Neural cell (in vitro differentiated cells): ENCODE data around the gene TPM1. TPM values are rescaled to one million over a fixed set of nuclear protein-coding genes. Genes with fewer than 3 reads are reported as not detected.

Experiments used
- H2AFZ ChIP-seq: fragments of 200-600, 300-800 bp; sonication (generic), shearing (Covaris generic); 2 replicates; pipeline ENCODE4 v1.6.0; 2014; ENCODE audit warnings: low read depth, mild to moderate bottlenecking, antibody characterized with exemption, low read length, moderate library complexity
- H3F3A ChIP-seq: fragments of 200-600 bp; shearing (Covaris generic); 2 replicates; pipeline ENCODE4 v1.6.1; 2016; ENCODE audit warnings: mild to moderate bottlenecking, moderate library complexity, mixed read lengths, antibody characterized with exemption, low read length; ENCODE audit not compliant: insufficient read depth, poor library complexity, severe bottlenecking
- H3K27ac ChIP-seq: fragments of 200-600, 300-800 bp; sonication (generic), shearing (Covaris generic); 2 replicates; pipeline ENCODE4 v1.5.1; 2014; ENCODE audit warnings: mild to moderate bottlenecking, low read length, moderate library complexity
- H3K27me3 ChIP-seq: fragments of 300-800, 200-600 bp; sonication (generic), shearing (Covaris generic); 2 replicates; pipeline ENCODE4 v1.6.0; 2014; ENCODE audit warnings: mild to moderate bottlenecking, low read depth, low read length, moderate library complexity; ENCODE audit not compliant: insufficient read depth
- H3K36me3 ChIP-seq: fragments of 300-800, 200-600 bp; sonication (generic), shearing (Covaris generic); 2 replicates; pipeline ENCODE4 v1.5.1; 2014; ENCODE audit warnings: mild to moderate bottlenecking, antibody characterized with exemption, low read length, moderate library complexity; ENCODE audit not compliant: insufficient read depth
- H3K4me2 ChIP-seq: fragments of 300-800, 200-600 bp; sonication (generic), shearing (Covaris generic); 2 replicates; pipeline ENCODE4 v1.6.0; 2014; ENCODE audit warnings: mild to moderate bottlenecking, low read length
- H3K4me3 ChIP-seq: fragments of 300-800, 200-600 bp; sonication (generic), shearing (Covaris generic); 2 replicates; pipeline ENCODE4 v1.5.1; 2014; ENCODE audit warnings: mild to moderate bottlenecking, low read length, moderate library complexity
- H3K79me2 ChIP-seq: fragments of 200-600 bp; shearing (Covaris generic); replicated peaks from 2 replicates; pipeline ENCODE4 v1.6.0; 2014; ENCODE audit warnings: mild to moderate bottlenecking, low read length, moderate library complexity; ENCODE audit not compliant: insufficient read depth
- H3K9ac ChIP-seq: fragments of 300-800, 200-600 bp; sonication (generic), shearing (Covaris generic); 2 replicates; pipeline ENCODE4 v1.6.1; 2016; ENCODE audit warnings: mild to moderate bottlenecking, low read length, mixed read lengths
- H3K9me2 ChIP-seq: fragments of 200-600 bp; shearing (Covaris generic); 2 replicates; pipeline ENCODE4 v1.6.1; 2016; ENCODE audit warnings: mild to moderate bottlenecking, low read length, mixed read lengths; ENCODE audit not compliant: insufficient read depth
- H3K9me3 ChIP-seq: fragments of 200-600, 300-800 bp; sonication (generic), shearing (Covaris generic); 2 replicates; pipeline ENCODE4 v1.6.1; 2016; ENCODE audit warnings: mild to moderate bottlenecking, mixed run types, low read length, moderate library complexity, mixed read lengths
- H4K20me1 ChIP-seq: fragments of 200-600 bp; shearing (Covaris generic); 2 replicates; pipeline ENCODE4 v1.6.1; 2016; ENCODE audit warnings: mild to moderate bottlenecking, mixed run types; ENCODE audit not compliant: insufficient read depth
- CTCF ChIP-seq: fragments of 450-650 bp; IDR thresholded peaks from 2 replicates; pipeline ENCODE4 v1.5.1; 2014; ENCODE audit warnings: antibody characterized with exemption, mild to moderate bottlenecking, moderate library complexity; ENCODE audit not compliant: poor library complexity, severe bottlenecking
- EP300 ChIP-seq: fragments of 450-650 bp; conservative IDR thresholded peaks from 2 replicates; pipeline ENCODE4 v1.6.1; 2014; ENCODE audit warnings: antibody characterized with exemption, mild to moderate bottlenecking, moderate library complexity; ENCODE audit not compliant: poor library complexity, severe bottlenecking
- EZH2 ChIP-seq: fragments of 200-600, 300-800 bp; shearing (Covaris generic), sonication (generic); IDR thresholded peaks from 2 replicates; pipeline ENCODE4 v1.6.1; 2014; ENCODE audit warnings: antibody characterized with exemption, low read length, borderline replicate concordance, mild to moderate bottlenecking; ENCODE audit not compliant: insufficient read depth, poor library complexity, severe bottlenecking
- MXI1 ChIP-seq: fragments of 450-650 bp; conservative IDR thresholded peaks from 2 replicates; pipeline ENCODE4 v1.6.1; 2014; ENCODE audit warnings: antibody characterized with exemption, mild to moderate bottlenecking; ENCODE audit not compliant: poor library complexity, severe bottlenecking
- POLR2AphosphoS5 ChIP-seq: IDR thresholded peaks from 2 replicates; pipeline ENCODE4 v1.6.1; 2012
- RAD21 ChIP-seq: fragments of 450-650 bp; conservative IDR thresholded peaks from 2 replicates; pipeline ENCODE4 v1.6.1; 2014; ENCODE audit warnings: antibody characterized with exemption, mild to moderate bottlenecking, moderate library complexity
- REST ChIP-seq: IDR thresholded peaks from 2 replicates; pipeline ENCODE4 v1.6.1; 2012; ENCODE audit warnings: borderline replicate concordance
- SMC3 ChIP-seq: fragments of 450-650 bp; conservative IDR thresholded peaks from 2 replicates; pipeline ENCODE4 v1.6.1; 2014; ENCODE audit warnings: antibody characterized with exemption, mild to moderate bottlenecking, moderate library complexity; ENCODE audit not compliant: poor library complexity
- TAF1 ChIP-seq: IDR thresholded peaks from 2 replicates; pipeline ENCODE4 v1.6.1; 2012; ENCODE audit warnings: low read depth
- polyA plus RNA-seq: library from polyadenylated mRNA; depleted of rRNA; stranded (reverse); fragments of >200 nt; gene quantifications from 2 replicates; pipeline ENCODE4 v1.2.3, GENCODE V29; 2014

The TPM1 gene
- polyA plus RNA-seq, 1 donor from 2014 or later = 254 TPM

GRCh38 chr15:63065262-63066221 lies 23.0 kb downstream of the TPM1 start:
- Histone ChIP-seq H3K9ac (peak overlapping the region; percentile 14), H3K27me3 (no peaks in the 10 kb centered on the region), H3F3A (no peaks in the 10 kb centered on the region), H3K4me3 (peak overlapping the region; percentile 28), H3K9me2 (no peaks in the 10 kb centered on the region), H4K20me1 (no peaks in the 10 kb centered on the region), H2AFZ (no peak overlapping the region), H3K27ac (peak overlapping the region; percentile 68), H3K9me3 (no peaks in the 10 kb centered on the region), H3K4me2 (peak overlapping the region; percentile 5), H3K79me2 (no peaks in the 10 kb centered on the region), H3K36me3 (peaks cover 22% of the 10 kb centered on the region)
- no peak for TF ChIP-seq RAD21
- TF ChIP-seq EZH2 = no peak
- no peak for TF ChIP-seq SMC3
- TF ChIP-seq REST = peak; percentile 83
- peak; percentile 73 for TF ChIP-seq POLR2AphosphoS5
- TF ChIP-seq CTCF = no peak
- no peak for TF ChIP-seq TAF1
- TF ChIP-seq EP300 = peak; percentile 93
- TF ChIP-seq MXI1 = no peak

- Histone ChIP-seq H3K9ac (no peak overlapping the region), H3K27me3 (no peaks in the 10 kb centered on the region), H3F3A (no peaks in the 10 kb centered on the region), H3K9me3 (no peaks in the 10 kb centered on the region), H3K4me3 (no peak overlapping the region), H3K79me2 (no peaks in the 10 kb centered on the region), H4K20me1 (no peaks in the 10 kb centered on the region), H3K36me3 (peaks cover 18% of the 10 kb centered on the region), H3K4me2 (no peak overlapping the region), H2AFZ (no peak overlapping the region), H3K9me2 (no peaks in the 10 kb centered on the region), H3K27ac (peak overlapping the region; percentile 68)
- TF ChIP-seq EZH2 (no peak), MXI1 (no peak), REST (no peak), SMC3 (no peak), POLR2AphosphoS5 (no peak)
These were observed 23.7 kb downstream of the TPM1 start for GRCh38 chr15:63066272-63066671.
